ENCODE results near the gene WDR45B.

Gene WDR45B

GRCh38 chr17:82677353-82677925, 29.2 kb upstream of the WDR45B start:
- DNase-seq (ENCODE audit: low read depth, low spot score): no peak

- no peak for DNase-seq (ENCODE audit: low read depth, low spot score)
Measured at GRCh38 chr17:82675476-82676245, 27.4 kb upstream of the WDR45B start.

DNA sequence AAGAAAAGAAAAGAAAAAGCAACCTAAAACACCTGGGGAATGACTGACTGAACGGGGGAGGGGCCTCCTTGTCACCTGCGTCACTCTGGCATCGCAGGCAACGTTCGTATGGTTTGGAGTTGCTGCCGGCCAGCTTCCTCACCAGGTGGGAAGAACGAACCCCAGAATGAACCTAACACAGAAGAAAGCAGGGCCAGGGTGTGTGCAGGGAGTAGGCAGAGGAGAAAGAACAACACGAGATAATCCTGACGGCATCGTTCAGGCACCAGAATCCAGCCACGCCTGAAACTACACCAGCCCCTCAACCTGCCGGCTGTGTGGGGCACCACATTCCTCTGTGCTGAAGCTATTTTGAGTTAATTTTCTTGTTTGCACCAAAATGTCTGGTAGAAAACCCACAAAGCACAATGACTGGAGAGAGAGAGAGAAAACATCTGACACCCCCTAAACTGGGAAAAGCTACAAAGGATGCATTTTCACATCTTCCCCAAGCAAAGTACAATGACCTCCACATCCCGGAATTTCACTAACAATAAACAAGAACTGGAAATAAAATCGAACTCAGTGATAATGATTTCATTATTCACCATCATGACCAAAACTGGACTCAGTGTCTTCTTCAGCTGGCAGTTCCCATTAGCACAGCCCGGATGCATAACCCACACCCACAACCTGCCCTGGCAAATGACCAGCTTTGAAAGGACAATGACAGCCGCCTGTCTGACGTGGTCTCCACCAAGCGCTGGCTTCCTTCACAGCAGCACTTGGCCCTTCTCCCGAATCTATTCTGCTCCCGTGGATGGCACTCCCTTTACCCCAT, 26.6 kb upstream of the WDR45B start:
- peak; percentile 36 for DNase-seq (ENCODE audit: low read depth, low spot score)

GRCh38 chr17:82670661-82671450, 22.6 kb upstream of the WDR45B start:
- no peak for DNase-seq (ENCODE audit: low read depth, low spot score)

- DNase-seq (ENCODE audit: low read depth, low spot score): peak; percentile 79
Measured at GRCh38 chr17:82668631-82669099, 20.4 kb upstream of the WDR45B start.

DNA sequence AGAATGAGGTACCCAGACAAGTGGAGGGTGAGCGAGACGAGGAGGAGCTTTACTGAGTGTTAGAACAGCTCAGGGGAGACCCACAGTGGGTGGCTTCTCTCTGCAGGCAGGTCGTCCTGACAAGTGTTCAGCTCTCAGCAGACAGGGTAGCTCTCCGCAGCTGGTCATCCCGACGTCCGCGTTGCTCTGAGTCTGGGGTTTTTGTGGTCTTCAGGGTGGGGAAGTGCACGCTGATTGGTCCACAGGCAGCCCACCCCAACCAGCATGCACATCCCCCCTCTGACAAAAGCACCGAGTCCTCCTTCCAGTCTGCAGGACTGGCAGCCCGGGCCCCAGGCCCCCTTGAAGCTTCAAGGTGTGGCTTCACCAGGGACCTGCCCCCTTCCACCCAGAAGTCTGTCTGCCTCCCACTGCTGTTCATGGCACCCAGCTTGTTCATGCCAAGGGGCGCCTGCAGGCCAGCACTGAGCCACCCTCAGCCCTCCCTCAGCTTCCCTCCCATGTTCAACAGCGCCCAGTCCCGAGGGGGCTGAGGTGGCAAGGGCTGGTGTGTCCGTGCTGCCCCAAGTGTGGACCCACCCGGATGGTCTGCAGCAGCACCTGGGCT, 19.9 kb upstream of the WDR45B start:
- no peak for DNase-seq (ENCODE audit: low read depth, low spot score)

DNA sequence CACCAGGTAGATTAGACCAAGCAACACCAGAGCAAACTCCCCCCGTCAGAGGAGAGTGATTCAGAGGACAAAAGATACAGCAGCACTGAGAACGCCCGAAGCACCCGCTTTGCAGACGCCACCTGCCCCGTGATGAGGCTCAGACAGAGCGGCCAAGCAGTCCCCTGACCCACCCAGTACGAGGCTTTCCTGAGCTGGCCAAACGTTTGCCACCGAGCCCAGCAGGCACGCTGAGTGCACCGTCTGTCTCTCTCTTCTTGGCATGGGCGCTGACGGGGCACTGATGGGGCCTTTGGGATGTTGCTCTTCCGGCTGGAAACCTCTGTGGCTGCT, 19.4 kb upstream of the WDR45B start:
- DNase-seq (ENCODE audit: low read depth, low spot score): no peak

DNA sequence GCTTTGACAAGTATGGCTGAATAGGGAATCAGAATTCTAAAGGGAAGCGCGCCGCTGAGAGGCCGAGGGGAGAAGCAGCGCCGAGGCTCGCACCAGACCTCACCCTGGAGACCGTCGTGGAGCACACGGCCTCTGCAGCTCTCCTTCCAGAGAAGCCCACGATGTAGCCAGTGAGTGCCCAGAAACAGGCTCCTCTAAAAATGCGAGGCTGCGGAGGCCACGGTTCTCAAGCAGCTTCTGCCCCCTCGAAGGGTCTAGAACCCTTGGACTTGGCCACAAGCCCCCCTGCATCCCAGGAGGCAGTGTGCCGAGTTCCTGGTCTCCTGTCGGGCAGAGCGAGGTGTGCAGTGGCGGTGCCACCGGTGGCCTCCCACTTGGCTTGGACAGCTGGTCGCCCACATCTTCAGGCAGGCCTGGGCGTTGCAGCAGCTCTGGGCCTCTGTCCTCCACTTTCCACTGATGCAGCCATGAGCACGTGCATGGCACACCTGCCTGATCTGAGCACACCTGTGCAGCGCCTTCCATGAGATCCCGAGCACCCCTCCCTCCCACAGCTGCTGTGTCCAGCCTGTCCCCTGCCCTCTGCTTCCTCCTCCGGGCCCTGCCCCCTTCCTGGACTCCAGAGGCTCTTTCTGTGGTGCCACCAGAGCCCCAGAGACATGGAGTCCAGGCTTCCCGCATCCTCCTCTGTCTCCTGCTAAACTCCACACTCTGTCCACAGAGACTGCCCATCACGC, 18.9 kb upstream of the WDR45B start:
- no peak for DNase-seq (ENCODE audit: low read depth, low spot score)

DNA sequence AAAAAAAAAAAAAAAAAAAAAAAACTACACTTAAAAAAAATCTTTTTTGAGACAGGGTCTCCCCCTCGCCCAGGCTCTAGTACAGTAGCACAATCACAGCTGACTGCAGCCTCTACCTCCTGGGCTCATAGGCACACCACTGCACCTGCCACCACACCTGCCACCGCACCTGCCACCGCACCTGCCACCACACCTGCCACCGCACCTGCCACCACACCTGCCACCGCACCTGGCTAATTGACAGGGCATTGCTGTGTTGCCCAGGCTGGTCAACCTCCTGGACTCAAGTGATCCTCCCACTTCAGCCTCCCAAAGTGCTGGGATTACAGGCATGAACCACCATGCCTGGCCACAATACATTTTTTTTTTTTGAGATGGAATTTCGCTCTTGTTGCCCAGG, 17.6 kb upstream of the WDR45B start:
- DNase-seq (ENCODE audit: low read depth, low spot score): no peak

- DNase-seq (ENCODE audit: low read depth, low spot score): no peak
Measured at GRCh38 chr17:82665217-82665616, 17.0 kb upstream of the WDR45B start.

DNA sequence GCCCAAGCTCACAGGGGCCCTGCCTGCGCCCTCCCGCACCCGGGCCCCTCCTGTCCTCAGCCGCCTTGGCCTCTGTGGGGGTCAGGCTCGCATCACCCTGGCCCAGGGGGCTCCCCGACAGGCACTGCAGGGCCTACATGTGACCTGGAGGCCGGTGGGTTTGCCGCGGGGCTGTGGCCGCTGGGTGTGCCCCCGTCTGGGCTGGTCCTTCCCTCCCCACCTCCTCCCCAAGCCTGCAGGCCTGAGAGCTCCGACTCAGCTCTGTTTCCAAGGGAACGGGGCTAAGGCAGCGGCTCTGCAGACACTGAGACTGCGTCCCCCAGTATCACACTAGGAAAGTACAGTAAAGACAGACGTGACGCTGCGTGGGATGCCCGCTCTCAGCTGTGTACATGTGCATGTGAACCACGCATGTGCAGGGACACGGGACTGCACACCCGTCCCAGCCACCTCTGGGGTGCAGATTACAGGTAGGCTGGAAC, 16.5 kb upstream of the WDR45B start:
- peak; percentile 36 for DNase-seq (ENCODE audit: low read depth, low spot score)

DNA sequence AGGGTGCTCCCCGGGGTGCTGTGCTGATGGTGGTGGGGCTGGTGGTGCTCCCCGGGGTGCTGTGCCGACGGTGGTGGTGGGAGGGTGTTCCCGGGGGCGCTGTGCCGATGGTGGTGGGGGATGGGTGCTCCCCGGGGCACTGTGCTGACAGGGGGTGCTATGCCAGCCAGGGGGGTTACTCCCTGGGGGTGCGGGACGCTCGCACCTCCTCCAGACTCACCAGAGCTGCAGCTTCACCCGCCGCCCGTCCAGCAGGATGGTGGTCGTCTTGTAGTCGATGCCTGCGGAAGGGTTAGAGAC, 16.0 kb upstream of the WDR45B start:
- DNase-seq (ENCODE audit: low read depth, low spot score): no peak

DNA sequence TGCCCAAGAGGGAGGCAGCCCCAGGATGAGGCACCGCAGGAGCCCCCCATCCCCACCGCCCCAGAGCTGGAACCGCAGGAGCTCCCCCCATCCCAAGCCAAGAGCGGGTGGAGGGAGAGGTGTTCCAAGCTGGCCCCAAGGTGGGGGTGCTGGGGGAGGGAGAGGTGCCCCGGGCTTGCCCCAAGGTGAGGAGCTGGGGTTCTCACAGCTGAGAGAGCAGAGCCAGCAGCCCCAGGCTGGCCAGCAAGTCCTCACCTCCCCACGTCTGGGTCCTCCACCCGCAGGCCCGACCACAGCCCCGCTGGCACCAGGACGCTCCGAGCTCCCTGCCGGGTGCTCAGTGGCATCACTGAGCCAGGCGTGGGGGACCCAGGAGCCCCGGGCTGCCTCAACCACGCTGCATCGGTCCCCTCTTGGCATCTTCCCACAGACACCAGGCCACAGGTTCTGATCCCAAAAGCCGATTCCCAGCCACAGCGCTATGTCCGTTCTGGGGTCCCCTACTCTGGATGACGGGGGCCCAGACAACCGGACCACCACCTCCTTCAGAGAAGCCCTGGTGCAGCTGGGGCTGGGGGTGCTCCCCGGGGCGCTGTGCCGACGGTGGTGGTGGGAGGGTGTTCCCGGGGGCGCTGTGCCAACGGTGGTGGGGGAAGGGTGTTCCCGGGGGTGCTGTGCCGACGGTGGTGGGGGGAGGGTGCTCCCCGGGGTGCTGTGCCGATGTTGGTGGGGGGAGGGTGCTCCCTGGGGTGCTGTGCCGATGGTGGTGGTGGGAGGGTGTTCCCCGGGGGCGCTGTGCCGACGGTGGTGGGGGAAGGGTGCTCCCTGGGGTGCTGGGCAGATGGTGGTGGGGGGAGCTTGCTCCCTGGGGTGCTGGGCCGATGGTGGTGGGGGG, 15.4 kb upstream of the WDR45B start:
- no peak for DNase-seq (ENCODE audit: low read depth, low spot score)

GRCh38 chr17:82662711-82663261, 14.5 kb upstream of the WDR45B start:
- no peak for DNase-seq (ENCODE audit: low read depth, low spot score)

- DNase-seq (ENCODE audit: low read depth, low spot score): no peak
Measured at GRCh38 chr17:82661717-82662683, 13.8 kb upstream of the WDR45B start.

DNA sequence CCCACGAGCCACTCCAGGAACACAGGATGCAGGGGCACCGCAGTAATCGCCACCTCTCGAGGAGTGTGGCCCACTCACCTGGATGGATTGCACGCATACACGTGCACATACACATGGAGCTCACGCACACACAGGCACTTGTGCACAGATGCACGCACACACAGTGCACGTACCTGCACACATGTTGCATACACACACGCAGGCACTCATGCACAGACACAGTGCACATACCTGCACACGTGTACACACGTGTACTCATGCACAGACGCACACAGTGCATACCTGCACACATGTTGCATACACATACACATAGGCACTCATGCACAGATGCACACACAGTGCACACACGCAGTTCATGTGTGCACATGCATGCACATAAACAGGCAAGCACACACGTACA, 11.6 kb upstream of the WDR45B start:
- DNase-seq (ENCODE audit: low read depth, low spot score): no peak

DNA sequence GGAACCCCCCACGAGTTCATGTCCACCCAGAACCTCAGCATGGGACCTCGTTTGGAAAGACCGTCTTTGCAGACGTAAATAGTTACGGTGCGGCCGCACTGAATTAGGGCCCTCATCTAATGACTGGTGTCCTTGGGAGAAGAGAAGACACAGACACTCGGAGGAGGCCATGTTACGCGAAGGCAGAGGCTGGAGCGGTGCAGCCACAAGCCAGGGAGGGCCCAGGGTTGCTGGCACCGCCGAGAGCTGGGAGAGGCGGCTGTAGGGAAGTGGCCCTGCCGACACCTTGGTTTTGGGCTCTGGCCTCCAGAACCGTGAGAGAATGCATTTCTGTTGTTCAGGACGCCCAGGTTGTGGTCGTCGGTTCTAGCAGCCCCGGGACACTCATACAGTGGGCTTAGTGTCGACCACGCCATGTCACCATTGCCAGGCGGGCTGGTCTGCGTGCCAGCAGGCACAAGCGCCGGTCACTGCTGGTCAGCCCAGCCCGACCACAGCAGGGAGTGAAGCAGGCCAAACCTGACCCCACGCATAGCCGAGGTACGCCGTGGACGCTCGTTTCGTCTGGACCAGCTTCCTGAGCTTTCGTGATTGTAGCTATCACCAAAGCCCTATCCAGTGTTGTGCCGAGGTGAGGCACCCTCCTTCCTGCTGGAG, 10.7 kb upstream of the WDR45B start:
- DNase-seq (ENCODE audit: low read depth, low spot score): no peak

DNA sequence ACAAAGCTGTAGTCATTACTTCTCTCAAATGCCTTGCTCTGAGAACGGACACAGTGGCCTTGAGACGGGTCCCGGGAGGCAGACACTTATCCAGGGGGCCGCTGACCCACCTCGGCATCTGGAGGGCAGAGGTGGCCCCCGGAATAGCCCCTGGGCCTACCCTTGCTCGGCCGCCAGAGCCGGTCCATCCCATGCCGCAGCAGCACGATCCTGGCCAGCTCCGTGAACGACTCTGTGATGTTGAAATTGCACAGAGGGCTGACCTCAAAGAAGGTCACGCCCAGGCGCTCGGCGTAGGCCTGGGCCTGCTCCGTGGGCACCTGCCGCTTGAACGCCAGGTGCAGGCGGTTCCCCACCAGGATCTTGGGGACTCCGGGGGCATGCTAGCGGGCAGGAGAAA, 10.1 kb upstream of the WDR45B start:
- no peak for DNase-seq (ENCODE audit: low read depth, low spot score)

All from astrocyte of the hippocampus (primary cell).